GM21737 (cell line): ENCODE measurements around the gene CEP135.
"Not testable (repeated sequence)": the region's sequence is repeated elsewhere in the genome, so short reads cannot be mapped to it uniquely, and the experiment has no call there.

ENCODE experiments used
- ATAC-seq: cut with Tn5 transposase; IDR thresholded peaks from one replicate; pipeline ENCODE4 v1.9.1; 2021; ENCODE audit warnings: mild to moderate bottlenecking, moderate library complexity; ENCODE audit not compliant: unreplicated experiment

Gene CEP135

GRCh38 chr4:55948726-55949481 lies at the start of gene CEP135:
TSS of gene CEP135 (plus strand) at chr4:55948945. CDS start at chr4:55952131, 3,186 bp downstream.
- ATAC-seq = peak; percentile 84

- no peak for ATAC-seq
Observed at GRCh38 chr4:55902677-55903076, 46.1 kb upstream of the CEP135 start.

- ATAC-seq = no peak
Observed at GRCh38 chr4:55903577-55903976, 45.2 kb upstream of the CEP135 start.

GRCh38 chr4:55904576-55904975 lies 44.2 kb upstream of the CEP135 start:
- no peak for ATAC-seq

GRCh38 chr4:55906323-55906722 lies 42.4 kb upstream of the CEP135 start:
- no peak for ATAC-seq

GRCh38 chr4:55906989-55907388 lies 41.8 kb upstream of the CEP135 start:
- no peak for ATAC-seq

- no peak for ATAC-seq
Observed at GRCh38 chr4:55907469-55907868, 41.3 kb upstream of the CEP135 start.

GRCh38 chr4:55910140-55910539 lies 38.6 kb upstream of the CEP135 start:
- ATAC-seq = no peak

- ATAC-seq = no peak
Observed at GRCh38 chr4:55912249-55912648, 36.5 kb upstream of the CEP135 start.

- no peak for ATAC-seq
Observed at GRCh38 chr4:55920571-55920970, 28.2 kb upstream of the CEP135 start.

GRCh38 chr4:55921093-55921492 lies 27.7 kb upstream of the CEP135 start:
- ATAC-seq = no peak

- no peak for ATAC-seq
Observed at GRCh38 chr4:55925241-55925640, 23.5 kb upstream of the CEP135 start.

GRCh38 chr4:55926610-55927009 lies 22.1 kb upstream of the CEP135 start:
- ATAC-seq = no peak

- no peak for ATAC-seq
Observed at GRCh38 chr4:55927803-55928437, 20.8 kb upstream of the CEP135 start.

GRCh38 chr4:55928846-55929245 lies 19.9 kb upstream of the CEP135 start:
- ATAC-seq = no peak

- ATAC-seq = no peak
Observed at GRCh38 chr4:55931043-55931442, 17.7 kb upstream of the CEP135 start.

- ATAC-seq = no peak
Observed at GRCh38 chr4:55931833-55932232, 16.9 kb upstream of the CEP135 start.

- ATAC-seq = no peak
Observed at GRCh38 chr4:55932511-55932910, 16.2 kb upstream of the CEP135 start.

GRCh38 chr4:55933611-55934010 lies 15.1 kb upstream of the CEP135 start:
- no peak for ATAC-seq

GRCh38 chr4:55935907-55936306 lies 12.8 kb upstream of the CEP135 start:
- not testable (repeated sequence) for ATAC-seq

GRCh38 chr4:55938481-55938880 lies 10.3 kb upstream of the CEP135 start:
- no peak for ATAC-seq

GRCh38 chr4:55939421-55939820 lies 9.3 kb upstream of the CEP135 start:
- ATAC-seq = no peak
